ENCODE data around the gene KCTD12.

Gene KCTD12

GRCh38 chr13:76887076-76887563, 915 bp upstream of the KCTD12 start:
- no peak for DNase-seq (ENCODE audit: low read depth)

GRCh38 chr13:76886005-76886291, 257 bp downstream of the KCTD12 start:
- DNase-seq (ENCODE audit: low read depth), result no peak

GRCh38 chr13:76885203-76886004, 801 bp downstream of the KCTD12 start:
- DNase-seq (ENCODE audit: low read depth), result peak; percentile 70

- DNase-seq (ENCODE audit: low read depth), result no peak
Observed at GRCh38 chr13:76884907-76885202, 1.4 kb downstream of the KCTD12 start.

GRCh38 chr13:76884186-76884906, 1.9 kb downstream of the KCTD12 start:
- peak; percentile 76 for DNase-seq (ENCODE audit: low read depth)

DNA sequence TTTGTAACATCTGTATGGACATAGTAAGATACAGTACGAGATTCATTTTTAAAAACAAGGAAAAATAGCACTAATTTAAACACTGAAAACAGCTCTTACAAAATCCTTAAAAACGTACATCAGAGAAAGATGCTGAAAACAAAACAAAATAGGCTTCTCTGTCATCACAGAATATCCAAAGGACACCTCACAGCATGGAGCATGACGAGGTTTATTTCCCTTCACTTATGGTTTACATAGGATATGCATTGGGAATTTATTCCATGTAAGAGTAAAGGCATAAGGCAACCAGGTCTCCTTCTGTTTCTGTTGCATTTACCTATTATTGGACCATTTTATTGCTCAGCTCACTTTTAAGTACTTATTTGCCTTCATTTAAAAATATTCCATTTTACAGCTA, 3.0 kb downstream of the KCTD12 start:
- DNase-seq (ENCODE audit: low read depth), result no peak

DNA sequence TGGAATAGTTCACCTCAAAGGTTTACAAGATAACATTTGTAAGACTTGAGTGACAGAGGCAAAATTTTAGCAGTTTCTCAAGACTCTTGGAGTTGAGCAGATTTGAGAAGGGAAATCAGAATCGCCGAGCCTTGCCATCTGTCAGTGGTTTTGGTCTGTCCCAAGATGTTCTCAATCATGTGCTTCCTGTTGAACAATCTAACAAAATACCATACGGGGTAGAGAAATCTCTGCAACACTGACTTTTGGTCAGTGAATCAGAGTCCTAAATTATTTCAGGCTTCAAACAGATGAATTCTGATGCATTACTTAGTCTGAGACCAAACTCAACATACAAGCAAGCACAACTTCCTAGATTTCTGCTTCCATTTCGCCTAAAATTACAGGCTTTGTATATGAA, 3.8 kb downstream of the KCTD12 start:
- DNase-seq (ENCODE audit: low read depth), result peak; percentile 80

DNA sequence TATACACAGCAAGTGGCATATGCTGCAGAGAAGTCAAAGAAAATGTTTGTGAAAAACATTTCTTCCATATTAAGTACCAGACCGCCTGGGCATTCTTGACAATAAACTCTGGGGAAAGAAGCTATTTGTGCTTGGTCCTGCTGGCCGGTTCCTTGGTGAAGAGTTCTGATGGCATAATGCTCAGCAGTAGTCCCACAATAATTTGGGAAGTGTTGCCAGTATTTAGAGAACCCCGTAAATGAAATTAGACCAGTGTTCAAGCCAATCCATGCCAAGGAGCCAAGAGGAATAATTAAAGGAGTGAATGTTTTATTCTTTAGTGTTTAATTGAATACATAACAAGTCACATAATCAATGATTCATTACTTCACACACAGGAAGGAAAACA, 6.3 kb downstream of the KCTD12 start:
- no peak for DNase-seq (ENCODE audit: low read depth)

GRCh38 chr13:76879203-76879882, 6.9 kb downstream of the KCTD12 start:
- peak; percentile 87 for DNase-seq (ENCODE audit: low read depth)

DNA sequence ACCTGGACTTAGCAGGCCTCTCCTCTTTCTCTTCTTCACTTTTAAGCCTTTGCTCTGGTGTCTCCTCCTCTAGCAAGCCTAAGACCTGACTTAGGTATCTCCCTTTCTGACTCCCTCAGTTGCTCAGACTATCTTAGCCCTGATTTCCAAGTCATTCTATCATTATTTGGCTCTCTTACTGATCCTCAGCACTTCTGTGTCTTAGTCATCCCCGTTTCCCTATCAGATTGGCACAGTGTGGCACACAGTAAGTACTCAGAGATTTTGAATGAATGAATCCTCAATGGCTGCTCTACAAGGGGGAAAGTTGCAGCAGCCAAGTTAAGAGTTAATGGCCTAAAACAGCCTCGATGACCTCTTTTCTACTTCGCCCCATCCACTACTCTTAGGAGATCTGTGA, 8.2 kb downstream of the KCTD12 start:
- DNase-seq (ENCODE audit: low read depth), result no peak

DNA sequence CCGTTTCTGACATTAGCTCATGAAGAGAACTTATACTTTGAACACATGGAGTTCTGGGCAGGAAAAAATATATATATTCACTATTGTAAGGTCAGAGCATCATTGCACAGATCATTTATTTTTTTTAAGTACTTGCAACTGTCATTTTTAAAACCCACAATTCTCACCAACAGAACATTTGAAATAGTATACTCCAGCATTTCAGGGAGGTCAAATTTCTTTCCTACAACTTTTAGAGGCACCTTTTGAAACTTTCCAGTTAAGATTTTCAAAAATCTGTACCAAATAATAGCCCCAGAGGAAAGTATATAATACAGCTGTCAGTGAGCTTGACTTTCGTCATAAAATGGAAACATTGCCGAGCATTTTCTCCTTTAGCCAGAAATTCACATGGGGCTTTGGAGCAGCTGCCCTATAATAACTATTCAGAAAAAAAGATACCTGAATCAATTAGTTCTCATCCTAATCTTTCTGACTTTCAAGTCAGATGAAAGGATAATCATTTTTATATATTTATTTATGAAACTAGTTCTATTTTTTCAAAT, 10.9 kb downstream of the KCTD12 start:
- no peak for DNase-seq (ENCODE audit: low read depth)

- no peak for DNase-seq (ENCODE audit: low read depth)
Observed at GRCh38 chr13:76874479-76874878, 11.7 kb downstream of the KCTD12 start.

DNA sequence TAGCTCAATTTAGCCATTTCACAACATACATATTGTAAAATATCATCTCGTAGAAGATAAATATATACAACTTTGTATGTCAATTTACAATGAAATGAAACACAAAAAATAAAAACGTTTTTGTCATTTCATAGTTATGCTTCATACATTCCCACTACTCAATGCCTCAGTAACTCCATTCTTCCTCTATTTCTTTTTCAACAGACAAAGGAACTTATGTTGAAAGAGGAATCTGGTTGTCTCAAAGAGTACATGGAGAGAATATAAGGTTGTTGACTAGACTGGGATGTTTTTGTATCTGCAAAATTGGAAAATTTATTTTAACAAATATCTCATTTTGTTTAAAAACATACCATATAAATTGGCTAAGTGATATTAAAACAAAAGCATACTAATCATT, 12.8 kb downstream of the KCTD12 start:
- no peak for DNase-seq (ENCODE audit: low read depth)

DNA sequence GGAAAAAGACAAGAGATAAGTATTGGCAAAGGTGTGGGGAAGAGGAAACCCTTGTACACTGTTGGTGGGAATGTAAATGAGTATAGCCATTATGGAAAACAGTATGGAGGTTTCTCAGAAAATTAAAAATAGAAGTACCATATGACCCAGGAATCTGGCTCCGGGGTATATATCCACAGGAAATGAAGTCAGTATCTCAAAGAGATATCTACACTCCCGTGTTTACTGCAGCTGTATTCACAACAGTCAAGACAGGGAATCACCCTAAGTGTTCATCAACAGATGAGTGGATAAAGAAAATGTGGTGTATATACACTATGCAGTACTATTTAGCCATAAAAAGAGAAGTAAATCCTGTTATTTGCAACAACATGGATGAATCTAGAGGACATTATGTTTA, 13.5 kb downstream of the KCTD12 start:
- DNase-seq (ENCODE audit: low read depth), result no peak

- DNase-seq (ENCODE audit: low read depth), result no peak
Observed at GRCh38 chr13:76871432-76871831, 14.8 kb downstream of the KCTD12 start.

DNA sequence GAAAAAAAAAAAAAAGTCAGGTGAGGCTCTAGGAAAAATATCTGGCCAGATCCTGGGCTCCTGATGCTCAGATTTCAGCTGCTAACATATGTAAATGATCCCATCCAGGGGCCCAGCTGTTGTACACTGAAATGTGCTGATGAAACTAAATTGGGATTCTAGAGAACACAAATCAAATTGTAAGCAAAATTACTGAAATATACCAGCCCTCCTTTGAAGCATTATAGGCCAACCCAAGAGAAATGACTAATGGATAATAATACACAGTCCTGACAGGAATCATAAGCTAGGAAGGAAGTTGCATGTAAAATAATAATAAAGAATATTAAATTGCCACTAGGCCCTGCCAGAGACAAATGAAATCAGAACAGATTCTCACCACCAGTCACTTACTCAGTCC, 17.8 kb downstream of the KCTD12 start:
- DNase-seq (ENCODE audit: low read depth), result no peak

- no peak for DNase-seq (ENCODE audit: low read depth)
Observed at GRCh38 chr13:76865996-76866503, 20.2 kb downstream of the KCTD12 start.

DNA sequence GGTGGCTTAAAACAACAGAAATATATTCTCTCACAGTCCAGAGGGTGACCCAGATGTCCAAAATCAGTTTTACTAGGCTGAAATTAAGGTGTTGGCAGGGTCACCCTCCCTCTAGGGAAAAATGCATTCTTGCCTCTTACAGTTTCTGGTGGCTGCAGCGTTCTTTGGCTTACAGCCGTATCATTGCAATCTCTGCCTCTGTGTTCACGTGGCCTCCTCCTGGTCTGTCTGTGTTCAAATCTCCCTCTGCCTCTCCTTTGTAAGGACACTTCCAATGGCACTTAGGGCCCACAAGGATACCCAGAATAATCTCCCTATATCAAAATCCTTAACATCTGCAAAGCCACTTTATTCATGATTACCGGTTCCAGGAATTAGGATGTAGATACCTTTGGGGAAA, 21.1 kb downstream of the KCTD12 start:
- DNase-seq (ENCODE audit: low read depth), result no peak

DNA sequence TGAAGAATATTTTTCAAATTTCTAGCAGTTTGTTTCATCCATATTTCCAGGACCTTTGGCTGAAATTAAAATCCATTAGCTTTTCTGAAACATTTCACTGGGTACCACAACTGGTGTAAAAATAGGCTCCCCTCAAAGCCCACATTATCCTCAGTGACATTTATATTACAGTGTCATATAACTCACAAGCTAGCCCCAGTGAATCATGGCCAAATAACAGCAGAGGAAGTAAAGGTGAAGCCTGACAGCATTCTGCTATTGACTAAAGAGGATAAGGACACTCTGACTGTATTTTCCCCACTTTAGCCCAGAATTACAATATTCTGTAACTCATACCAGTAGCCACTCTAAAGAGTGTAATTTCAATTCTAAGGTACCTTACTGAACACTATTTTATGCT, 21.9 kb downstream of the KCTD12 start:
- DNase-seq (ENCODE audit: low read depth), result no peak

GRCh38 chr13:76863022-76863421, 23.2 kb downstream of the KCTD12 start:
- no peak for DNase-seq (ENCODE audit: low read depth)

DNA sequence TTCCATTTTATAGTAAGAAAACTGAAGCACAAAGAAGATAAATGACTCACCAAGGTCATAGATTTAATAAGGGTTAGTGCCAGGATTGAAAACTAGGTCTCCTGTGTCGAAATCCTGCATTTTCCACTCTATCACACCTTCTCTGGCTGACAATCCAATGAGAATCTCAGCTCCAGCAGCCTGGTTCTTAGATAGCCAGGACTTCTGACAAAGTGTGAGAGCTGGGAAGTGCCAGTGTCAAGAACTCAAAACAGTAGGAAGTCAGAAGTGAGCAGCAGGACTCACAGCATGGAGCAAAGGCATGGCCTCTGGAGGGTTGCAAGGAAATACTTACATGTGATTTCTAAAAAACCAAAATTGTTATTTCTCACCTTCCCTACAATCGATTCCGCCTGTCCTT, 24.3 kb downstream of the KCTD12 start:
- DNase-seq (ENCODE audit: low read depth), result peak; percentile 44

GRCh38 chr13:76860706-76861105, 25.5 kb downstream of the KCTD12 start:
- peak; percentile 26 for DNase-seq (ENCODE audit: low read depth)

DNA sequence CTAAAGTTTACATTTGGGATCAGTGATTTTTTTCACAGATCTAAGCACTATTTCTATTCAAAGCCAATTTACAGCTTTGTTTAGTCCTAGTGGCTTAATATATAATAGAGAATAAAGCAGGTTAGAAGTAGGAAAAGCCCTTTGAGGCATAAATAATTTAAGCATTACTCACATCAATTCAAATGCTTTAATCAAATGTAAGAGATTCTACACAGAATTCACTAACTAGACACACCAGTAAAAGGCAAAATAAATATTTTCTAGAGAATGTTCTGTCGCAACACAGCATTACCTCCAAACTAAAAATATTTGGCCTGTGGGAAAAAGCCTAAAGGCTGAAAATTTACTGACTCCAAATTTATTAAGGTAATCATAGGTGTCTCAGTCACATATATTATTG, 31.3 kb downstream of the KCTD12 start:
- peak; percentile 17 for DNase-seq (ENCODE audit: low read depth)
